HepG2 (cell line): ENCODE results near the gene PSME3IP1. TPM values are rescaled to one million over a fixed set of nuclear protein-coding genes. Genes with fewer than 3 reads are reported as not detected.

ENCODE experiments used
- HDAC2 ChIP-seq: sonication (generic); formaldehyde crosslinking; IDR thresholded peaks from 2 replicates; pipeline ENCODE4 v1.4.0; 2020; ENCODE audit warnings: missing genetic modification reagents
- ISL2 ChIP-seq: sonication (generic); formaldehyde crosslinking; IDR thresholded peaks from 2 replicates; pipeline ENCODE4 v1.5.0; 2020; ENCODE audit warnings: missing genetic modification reagents
- MAFF ChIP-seq: IDR thresholded peaks from 2 replicates; pipeline ENCODE4 v1.6.1; 2011; ENCODE audit warnings: low read depth, low read length, improper control_type of control experiment
- NR2F2 ChIP-seq: IDR thresholded peaks from 2 replicates; pipeline ENCODE4 v1.6.1; 2012; ENCODE audit warnings: low read depth, inconsistent platforms, borderline replicate concordance
- PLRG1 ChIP-seq: fragments of 450-650 bp; conservative IDR thresholded peaks from 2 replicates; pipeline ENCODE4 v1.6.1; 2016
- RARA ChIP-seq: IDR thresholded peaks from 2 replicates; pipeline ENCODE4 v1.6.1; 2016; ENCODE audit warnings: missing genetic modification reagents, missing compliant biosample characterization
- ZNF30 ChIP-seq: sonication (generic); formaldehyde crosslinking; IDR thresholded peaks from 2 replicates; pipeline ENCODE4 v1.5.0; 2020; ENCODE audit warnings: mild to moderate bottlenecking, missing genetic modification reagents
- ZNF44 ChIP-seq: sonication (generic); formaldehyde crosslinking; IDR thresholded peaks from 2 replicates; pipeline ENCODE4 v1.5.1; 2020; ENCODE audit warnings: mild to moderate bottlenecking, missing genetic modification reagents
- ZNF772 ChIP-seq: sonication (generic); formaldehyde crosslinking; IDR thresholded peaks from 2 replicates; pipeline ENCODE4 v1.5.0; 2020; ENCODE audit warnings: mild to moderate bottlenecking, missing genetic modification reagents
- polyA plus RNA-seq, 8 experiments: library from polyadenylated mRNA; depleted of rRNA in 3 of 8; stranded (reverse) in 7 of 8; unstranded in 1 of 8; fragments of >200 nt; fragmentation: Illumina TruSeq in 4 of 8; extraction: Trizol in 4 of 8; gene quantifications; 2 replicates each; pipeline versions ENCODE4 v1.2.1 to v1.2.3, GENCODE V29; 2011 to 2016; ENCODE audit warnings: low read depth in 4 of 8, missing spikeins in 1 of 8, mixed read lengths in 1 of 8; ENCODE audit not compliant: insufficient read depth in 1 of 8
- total RNA-seq, 5 experiments: library from RNA; depleted of rRNA; stranded (reverse); fragments of >200 nt; fragmentation: Illumina TruSeq; extraction: Trizol; gene quantifications; 2 replicates each; pipeline ENCODE4 v1.2.3, GENCODE V29; 2016; ENCODE audit warnings: low read depth in 1 of 5
- TF ChIP-seq, protein P1 (sequence below): sonication (generic); formaldehyde crosslinking; IDR thresholded peaks from 2 replicates; pipeline ENCODE4 v1.9.0; 2021; ENCODE audit warnings: mild to moderate bottlenecking, missing genetic modification reagents
- TF ChIP-seq, protein P2 (sequence below): sonication (generic); formaldehyde crosslinking; IDR thresholded peaks from 2 replicates; pipeline ENCODE4 v1.5.0; 2020; ENCODE audit warnings: missing genetic modification reagents
- TF ChIP-seq, protein P3 (sequence below): fragments of 450-650 bp; IDR thresholded peaks from 2 replicates; pipeline ENCODE4 v1.6.1; 2017; ENCODE audit warnings: mild to moderate bottlenecking

PSME3IP1 gene
- total and polyA plus RNA-seq, 2 of the 13 experiments (the other 11 are each of a cell fraction or from before 2014, with no cell fraction given), result 90.8 to 99.8 TPM

DNA sequence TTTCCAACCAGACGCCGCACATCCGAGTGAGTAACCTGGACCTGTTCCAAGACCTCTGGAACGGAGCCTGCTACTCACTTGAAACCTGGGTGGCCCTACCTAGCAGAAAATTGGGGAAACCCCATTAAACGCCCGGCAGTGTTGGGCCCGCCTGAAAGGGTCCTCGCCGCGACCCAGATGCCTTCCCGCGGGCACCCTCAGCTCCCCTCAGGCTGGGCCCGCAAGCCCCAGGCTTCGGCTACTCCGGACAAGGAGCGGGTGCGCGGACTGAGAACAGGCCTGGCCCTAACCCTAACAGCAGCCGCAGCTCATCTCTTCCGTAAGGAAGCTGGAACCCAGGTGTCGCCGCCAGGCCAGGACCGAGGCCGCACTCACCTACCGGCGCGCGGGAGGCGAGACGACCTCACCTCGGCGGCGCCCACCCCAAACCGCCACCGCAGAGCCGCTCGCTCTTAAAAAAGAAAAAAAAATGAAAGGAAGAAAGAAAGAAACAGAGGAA, 344 bp downstream of the PSME3IP1 start (continued):
- TF ChIP-seq, protein P1, sequence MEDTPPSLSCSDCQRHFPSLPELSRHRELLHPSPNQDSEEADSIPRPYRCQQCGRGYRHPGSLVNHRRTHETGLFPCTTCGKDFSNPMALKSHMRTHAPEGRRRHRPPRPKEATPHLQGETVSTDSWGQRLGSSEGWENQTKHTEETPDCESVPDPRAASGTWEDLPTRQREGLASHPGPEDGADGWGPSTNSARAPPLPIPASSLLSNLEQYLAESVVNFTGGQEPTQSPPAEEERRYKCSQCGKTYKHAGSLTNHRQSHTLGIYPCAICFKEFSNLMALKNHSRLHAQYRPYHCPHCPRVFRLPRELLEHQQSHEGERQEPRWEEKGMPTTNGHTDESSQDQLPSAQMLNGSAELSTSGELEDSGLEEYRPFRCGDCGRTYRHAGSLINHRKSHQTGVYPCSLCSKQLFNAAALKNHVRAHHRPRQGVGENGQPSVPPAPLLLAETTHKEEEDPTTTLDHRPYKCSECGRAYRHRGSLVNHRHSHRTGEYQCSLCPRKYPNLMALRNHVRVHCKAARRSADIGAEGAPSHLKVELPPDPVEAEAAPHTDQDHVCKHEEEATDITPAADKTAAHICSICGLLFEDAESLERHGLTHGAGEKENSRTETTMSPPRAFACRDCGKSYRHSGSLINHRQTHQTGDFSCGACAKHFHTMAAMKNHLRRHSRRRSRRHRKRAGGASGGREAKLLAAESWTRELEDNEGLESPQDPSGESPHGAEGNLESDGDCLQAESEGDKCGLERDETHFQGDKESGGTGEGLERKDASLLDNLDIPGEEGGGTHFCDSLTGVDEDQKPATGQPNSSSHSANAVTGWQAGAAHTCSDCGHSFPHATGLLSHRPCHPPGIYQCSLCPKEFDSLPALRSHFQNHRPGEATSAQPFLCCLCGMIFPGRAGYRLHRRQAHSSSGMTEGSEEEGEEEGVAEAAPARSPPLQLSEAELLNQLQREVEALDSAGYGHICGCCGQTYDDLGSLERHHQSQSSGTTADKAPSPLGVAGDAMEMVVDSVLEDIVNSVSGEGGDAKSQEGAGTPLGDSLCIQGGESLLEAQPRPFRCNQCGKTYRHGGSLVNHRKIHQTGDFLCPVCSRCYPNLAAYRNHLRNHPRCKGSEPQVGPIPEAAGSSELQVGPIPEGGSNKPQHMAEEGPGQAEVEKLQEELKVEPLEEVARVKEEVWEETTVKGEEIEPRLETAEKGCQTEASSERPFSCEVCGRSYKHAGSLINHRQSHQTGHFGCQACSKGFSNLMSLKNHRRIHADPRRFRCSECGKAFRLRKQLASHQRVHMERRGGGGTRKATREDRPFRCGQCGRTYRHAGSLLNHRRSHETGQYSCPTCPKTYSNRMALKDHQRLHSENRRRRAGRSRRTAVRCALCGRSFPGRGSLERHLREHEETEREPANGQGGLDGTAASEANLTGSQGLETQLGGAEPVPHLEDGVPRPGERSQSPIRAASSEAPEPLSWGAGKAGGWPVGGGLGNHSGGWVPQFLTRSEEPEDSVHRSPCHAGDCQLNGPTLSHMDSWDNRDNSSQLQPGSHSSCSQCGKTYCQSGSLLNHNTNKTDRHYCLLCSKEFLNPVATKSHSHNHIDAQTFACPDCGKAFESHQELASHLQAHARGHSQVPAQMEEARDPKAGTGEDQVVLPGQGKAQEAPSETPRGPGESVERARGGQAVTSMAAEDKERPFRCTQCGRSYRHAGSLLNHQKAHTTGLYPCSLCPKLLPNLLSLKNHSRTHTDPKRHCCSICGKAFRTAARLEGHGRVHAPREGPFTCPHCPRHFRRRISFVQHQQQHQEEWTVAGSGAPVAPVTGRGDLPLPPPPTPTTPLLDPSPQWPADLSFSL, result 0 out of 2 replicates have a peak, but pooled peaks have one; percentile 16
- TF ChIP-seq NR2F2, result no peak
- TF ChIP-seq ZNF44, result no peak
- no peak for TF ChIP-seq RARA (CRISPR knock-in tag)
- no peak for TF ChIP-seq MAFF
- TF ChIP-seq, protein P2, sequence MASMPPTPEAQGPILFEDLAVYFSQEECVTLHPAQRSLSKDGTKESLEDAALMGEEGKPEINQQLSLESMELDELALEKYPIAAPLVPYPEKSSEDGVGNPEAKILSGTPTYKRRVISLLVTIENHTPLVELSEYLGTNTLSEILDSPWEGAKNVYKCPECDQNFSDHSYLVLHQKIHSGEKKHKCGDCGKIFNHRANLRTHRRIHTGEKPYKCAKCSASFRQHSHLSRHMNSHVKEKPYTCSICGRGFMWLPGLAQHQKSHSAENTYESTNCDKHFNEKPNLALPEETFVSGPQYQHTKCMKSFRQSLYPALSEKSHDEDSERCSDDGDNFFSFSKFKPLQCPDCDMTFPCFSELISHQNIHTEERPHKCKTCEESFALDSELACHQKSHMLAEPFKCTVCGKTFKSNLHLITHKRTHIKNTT (CRISPR knock-in tag), result no peak
- TF ChIP-seq, protein P3, sequence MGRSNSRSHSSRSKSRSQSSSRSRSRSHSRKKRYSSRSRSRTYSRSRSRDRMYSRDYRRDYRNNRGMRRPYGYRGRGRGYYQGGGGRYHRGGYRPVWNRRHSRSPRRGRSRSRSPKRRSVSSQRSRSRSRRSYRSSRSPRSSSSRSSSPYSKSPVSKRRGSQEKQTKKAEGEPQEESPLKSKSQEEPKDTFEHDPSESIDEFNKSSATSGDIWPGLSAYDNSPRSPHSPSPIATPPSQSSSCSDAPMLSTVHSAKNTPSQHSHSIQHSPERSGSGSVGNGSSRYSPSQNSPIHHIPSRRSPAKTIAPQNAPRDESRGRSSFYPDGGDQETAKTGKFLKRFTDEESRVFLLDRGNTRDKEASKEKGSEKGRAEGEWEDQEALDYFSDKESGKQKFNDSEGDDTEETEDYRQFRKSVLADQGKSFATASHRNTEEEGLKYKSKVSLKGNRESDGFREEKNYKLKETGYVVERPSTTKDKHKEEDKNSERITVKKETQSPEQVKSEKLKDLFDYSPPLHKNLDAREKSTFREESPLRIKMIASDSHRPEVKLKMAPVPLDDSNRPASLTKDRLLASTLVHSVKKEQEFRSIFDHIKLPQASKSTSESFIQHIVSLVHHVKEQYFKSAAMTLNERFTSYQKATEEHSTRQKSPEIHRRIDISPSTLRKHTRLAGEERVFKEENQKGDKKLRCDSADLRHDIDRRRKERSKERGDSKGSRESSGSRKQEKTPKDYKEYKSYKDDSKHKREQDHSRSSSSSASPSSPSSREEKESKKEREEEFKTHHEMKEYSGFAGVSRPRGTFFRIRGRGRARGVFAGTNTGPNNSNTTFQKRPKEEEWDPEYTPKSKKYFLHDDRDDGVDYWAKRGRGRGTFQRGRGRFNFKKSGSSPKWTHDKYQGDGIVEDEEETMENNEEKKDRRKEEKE, result no peak
- no peak for TF ChIP-seq ZNF30
- no peak for TF ChIP-seq PLRG1
- no peak for TF ChIP-seq ISL2 (CRISPR knock-in tag)
- no peak for TF ChIP-seq ZNF772
- no peak; the same call in 1 of the 2 replicates for TF ChIP-seq HDAC2
